ENCODE measurements around the gene MVK.

The MVK gene

GRCh38 chr12:109553906-109554500 lies 19.6 kb upstream of the MVK start:
- Histone ChIP-seq H3K79me2 (ENCODE audit: insufficient read depth, low read length) (no peaks in the 10 kb centered on the region), H3K9ac (ENCODE audit: low read length) (no peak overlapping the region), H3K27me3 (ENCODE audit: low read length) (no peaks in the 10 kb centered on the region), H3K4me3 (ENCODE audit: insufficient read depth, low read length, poor library complexity, severe bottlenecking) (no peak overlapping the region), H2AFZ (ENCODE audit: low read depth, low read length, severe bottlenecking) (no peak overlapping the region), H3K4me2 (ENCODE audit: low read depth, low read length, poor library complexity, severe bottlenecking) (no peak overlapping the region), H3K9me2 (replicated peaks; ENCODE audit: insufficient read depth, low read length) (no peaks in the 10 kb centered on the region), H3F3A (ENCODE audit: insufficient read depth) (no peaks in the 10 kb centered on the region), H3K36me3 (ENCODE audit: low read length) (no peaks in the 10 kb centered on the region), H3K27ac (ENCODE audit: low read depth, low read length) (no peak overlapping the region), H4K20me1 (ENCODE audit: low read depth, low read length) (no peaks in the 10 kb centered on the region), H3K9me3 (ENCODE audit: insufficient read depth, low read length) (no peaks in the 10 kb centered on the region)
- TF ChIP-seq CTCF (IDR thresholded peaks at IDR 0.05; ENCODE audit: insufficient read depth, low read length, poor library complexity, severe bottlenecking) (no peak), EZH2phosphoT487 (conservative IDR thresholded peaks at IDR 0.05; ENCODE audit: low read length) (no peak)

GRCh38 chr12:109554761-109555160 lies 18.8 kb upstream of the MVK start:
- H3K79me2 ChIP-seq (ENCODE audit: insufficient read depth, low read length): no peaks in the 10 kb centered on the region
- no peak overlapping the region for H3K4me2 ChIP-seq (ENCODE audit: low read depth, low read length, poor library complexity, severe bottlenecking)
- no peak for TF ChIP-seq CTCF (IDR thresholded peaks at IDR 0.05; ENCODE audit: insufficient read depth, low read length, poor library complexity, severe bottlenecking)
- TF ChIP-seq EZH2phosphoT487 (conservative IDR thresholded peaks at IDR 0.05; ENCODE audit: low read length): no peak
- no peak overlapping the region for H2AFZ ChIP-seq (ENCODE audit: low read depth, low read length, severe bottlenecking)
- no peak overlapping the region for H3K27ac ChIP-seq (ENCODE audit: low read depth, low read length)
- no peak overlapping the region for H3K9ac ChIP-seq (ENCODE audit: low read length)
- no peaks in the 10 kb centered on the region for H4K20me1 ChIP-seq (ENCODE audit: low read depth, low read length)
- no peaks in the 10 kb centered on the region for H3K9me2 ChIP-seq (replicated peaks; ENCODE audit: insufficient read depth, low read length)
- H3K27me3 ChIP-seq (ENCODE audit: low read length): no peaks in the 10 kb centered on the region
- no peaks in the 10 kb centered on the region for H3K36me3 ChIP-seq (ENCODE audit: low read length)
- H3K9me3 ChIP-seq (ENCODE audit: insufficient read depth, low read length): no peaks in the 10 kb centered on the region
- no peaks in the 10 kb centered on the region for H3F3A ChIP-seq (ENCODE audit: insufficient read depth)
- no peak overlapping the region for H3K4me3 ChIP-seq (ENCODE audit: insufficient read depth, low read length, poor library complexity, severe bottlenecking)

GRCh38 chr12:109555431-109556315 lies 17.9 kb upstream of the MVK start:
- H4K20me1 ChIP-seq (ENCODE audit: low read depth, low read length): no peaks in the 10 kb centered on the region
- no peak overlapping the region for H2AFZ ChIP-seq (ENCODE audit: low read depth, low read length, severe bottlenecking)
- H3K9me3 ChIP-seq (ENCODE audit: insufficient read depth, low read length): no peaks in the 10 kb centered on the region
- H3F3A ChIP-seq (ENCODE audit: insufficient read depth): no peaks in the 10 kb centered on the region
- H3K4me3 ChIP-seq (ENCODE audit: insufficient read depth, low read length, poor library complexity, severe bottlenecking): no peak overlapping the region
- no peak overlapping the region for H3K4me2 ChIP-seq (ENCODE audit: low read depth, low read length, poor library complexity, severe bottlenecking)
- TF ChIP-seq CTCF (IDR thresholded peaks at IDR 0.05; ENCODE audit: insufficient read depth, low read length, poor library complexity, severe bottlenecking): no peak
- TF ChIP-seq EZH2phosphoT487 (conservative IDR thresholded peaks at IDR 0.05; ENCODE audit: low read length): no peak
- H3K27me3 ChIP-seq (ENCODE audit: low read length): no peaks in the 10 kb centered on the region
- no peak overlapping the region for H3K9ac ChIP-seq (ENCODE audit: low read length)
- no peaks in the 10 kb centered on the region for H3K36me3 ChIP-seq (ENCODE audit: low read length)
- no peaks in the 10 kb centered on the region for H3K9me2 ChIP-seq (replicated peaks; ENCODE audit: insufficient read depth, low read length)
- no peak overlapping the region for H3K27ac ChIP-seq (ENCODE audit: low read depth, low read length)
- no peaks in the 10 kb centered on the region for H3K79me2 ChIP-seq (ENCODE audit: insufficient read depth, low read length)
